Loucy (cell line): ENCODE measurements around the gene TYW5.

Experiments used
- EZH2phosphoT487 ChIP-seq: fragments of 200-600 bp; IDR thresholded peaks from 2 replicates; pipeline ENCODE4 v1.6.1; 2018; ENCODE audit warnings: antibody characterized with exemption, mild to moderate bottlenecking, moderate library complexity, borderline replicate concordance
- TF ChIP-seq, protein P1 (sequence below): fragments of 200-600 bp; sonication (generic); conservative IDR thresholded peaks from 2 replicates; pipeline ENCODE4 v1.5.1; 2014; ENCODE audit warnings: mild to moderate bottlenecking, antibody characterized with exemption, low read length

DNA sequence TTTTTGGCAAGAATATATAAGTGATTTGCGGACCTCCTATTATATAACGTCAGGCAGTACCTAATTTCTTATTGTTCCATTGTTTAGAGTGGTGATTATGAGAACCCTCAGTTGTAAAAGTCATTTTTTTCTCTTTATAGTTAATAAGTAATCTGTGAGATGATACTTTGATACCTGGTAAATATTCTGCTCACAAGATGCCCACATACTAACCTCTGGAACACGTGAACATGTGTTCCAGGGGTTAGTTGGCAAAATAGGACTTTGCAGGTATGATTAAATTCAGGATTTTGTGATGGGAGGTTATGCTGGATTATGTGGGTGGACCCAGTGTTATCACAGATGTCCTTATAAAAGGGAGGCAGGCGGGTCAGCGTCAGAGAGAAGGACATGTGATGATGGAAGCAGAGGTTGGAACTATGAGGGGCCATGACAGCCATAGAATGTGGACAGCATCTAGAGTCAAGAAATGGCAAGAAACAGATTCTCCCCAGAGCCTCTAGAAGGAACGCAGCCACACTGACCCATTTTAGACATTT, 16.9 kb upstream of the TYW5 start:
- no peak for TF ChIP-seq EZH2phosphoT487
- TF ChIP-seq, protein P1, sequence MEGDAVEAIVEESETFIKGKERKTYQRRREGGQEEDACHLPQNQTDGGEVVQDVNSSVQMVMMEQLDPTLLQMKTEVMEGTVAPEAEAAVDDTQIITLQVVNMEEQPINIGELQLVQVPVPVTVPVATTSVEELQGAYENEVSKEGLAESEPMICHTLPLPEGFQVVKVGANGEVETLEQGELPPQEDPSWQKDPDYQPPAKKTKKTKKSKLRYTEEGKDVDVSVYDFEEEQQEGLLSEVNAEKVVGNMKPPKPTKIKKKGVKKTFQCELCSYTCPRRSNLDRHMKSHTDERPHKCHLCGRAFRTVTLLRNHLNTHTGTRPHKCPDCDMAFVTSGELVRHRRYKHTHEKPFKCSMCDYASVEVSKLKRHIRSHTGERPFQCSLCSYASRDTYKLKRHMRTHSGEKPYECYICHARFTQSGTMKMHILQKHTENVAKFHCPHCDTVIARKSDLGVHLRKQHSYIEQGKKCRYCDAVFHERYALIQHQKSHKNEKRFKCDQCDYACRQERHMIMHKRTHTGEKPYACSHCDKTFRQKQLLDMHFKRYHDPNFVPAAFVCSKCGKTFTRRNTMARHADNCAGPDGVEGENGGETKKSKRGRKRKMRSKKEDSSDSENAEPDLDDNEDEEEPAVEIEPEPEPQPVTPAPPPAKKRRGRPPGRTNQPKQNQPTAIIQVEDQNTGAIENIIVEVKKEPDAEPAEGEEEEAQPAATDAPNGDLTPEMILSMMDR: no peak
